ENCODE data around the gene GLRX5.

- TF ChIP-seq CTCF (IDR thresholded peaks at IDR 0.05) (peak; percentile 30), ZFX (IDR thresholded peaks at IDR 0.05; ENCODE audit: borderline replicate concordance) (no peak)
These were observed 19.0 kb upstream of the GLRX5 start for GRCh38 chr14:95515596-95516552.

Measured in 22Rv1 (cell line).